GM12891 (cell line): Measurements from ENCODE around the gene MYCBP.

Source experiments
- PAX5 ChIP-seq: IDR thresholded peaks from 2 replicates; pipeline ENCODE4 v1.6.1; 2011; ENCODE audit warnings: low read length, moderate library complexity, mild to moderate bottlenecking; ENCODE audit not compliant: insufficient read depth, severe bottlenecking
- POLR2A ChIP-seq: IDR thresholded peaks from 2 replicates; pipeline ENCODE4 v1.6.1; 2011; ENCODE audit warnings: low read depth, low read length, control low read depth
- POLR2AphosphoS5 ChIP-seq: IDR thresholded peaks from 2 replicates; pipeline ENCODE4 v1.6.1; 2011; ENCODE audit warnings: low read depth, low read length, control low read depth
- POU2F2 ChIP-seq: IDR thresholded peaks from 2 replicates; pipeline ENCODE4 v1.6.1; 2011; ENCODE audit warnings: low read depth, mild to moderate bottlenecking, control low read depth, low read length, moderate library complexity
- SPI1 ChIP-seq: IDR thresholded peaks from 2 replicates; pipeline ENCODE4 v1.6.1; 2011; ENCODE audit warnings: low read depth, low read length, control low read depth
- TAF1 ChIP-seq: IDR thresholded peaks from 2 replicates; pipeline ENCODE4 v1.6.1; 2011; ENCODE audit warnings: low read depth, low read length, control low read depth

DNA sequence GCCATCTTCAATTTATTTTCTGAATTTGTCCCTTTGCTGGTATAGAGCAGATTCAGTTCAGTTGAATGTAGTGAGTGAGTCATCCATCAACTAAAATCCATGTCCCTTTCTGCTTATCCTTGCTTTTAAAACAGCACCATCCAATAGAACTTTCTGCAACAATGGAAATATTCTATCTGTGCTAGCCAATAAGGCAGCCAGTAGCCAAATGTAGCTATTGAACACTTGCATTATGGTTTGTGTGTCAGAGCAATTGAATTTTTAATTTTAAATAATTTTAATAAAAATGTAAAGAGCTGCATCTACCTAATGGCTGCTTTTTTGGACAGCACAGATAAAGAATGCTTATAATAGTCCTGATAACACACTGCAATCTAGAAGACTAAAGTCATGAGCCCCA lies 8.3 kb upstream of the MYCBP start, which contains the start of gene GJA9:
- no peak for TF ChIP-seq POLR2A
- TF ChIP-seq POLR2AphosphoS5, result no peak
- TF ChIP-seq TAF1, result no peak
- no peak for TF ChIP-seq SPI1
- TF ChIP-seq PAX5, result no peak
- TF ChIP-seq POU2F2, result no peak
